HG03565 (cell line): Measurements from ENCODE around the gene RAB5A.
"Not testable (repeated sequence)": the region's sequence is repeated elsewhere in the genome, so short reads cannot be mapped to it uniquely, and the experiment has no call there.

Source experiments
- ATAC-seq: cut with Tn5 transposase; IDR thresholded peaks from one replicate; pipeline ENCODE4 v1.9.1; 2021; ENCODE audit warnings: mild to moderate bottlenecking, moderate library complexity; ENCODE audit not compliant: unreplicated experiment

Gene RAB5A

GRCh38 chr3:19946832-19947548 lies at the start of gene RAB5A:
Gene RAB5A (plus strand): TSS chr3:19947097. CDS start chr3:19950899, 3,802 bp downstream.
- ATAC-seq: peak; percentile 96

GRCh38 chr3:19898721-19899120 lies 48.2 kb upstream of the RAB5A start:
- ATAC-seq: no peak

GRCh38 chr3:19899264-19899663 lies 47.6 kb upstream of the RAB5A start:
- ATAC-seq: no peak

DNA sequence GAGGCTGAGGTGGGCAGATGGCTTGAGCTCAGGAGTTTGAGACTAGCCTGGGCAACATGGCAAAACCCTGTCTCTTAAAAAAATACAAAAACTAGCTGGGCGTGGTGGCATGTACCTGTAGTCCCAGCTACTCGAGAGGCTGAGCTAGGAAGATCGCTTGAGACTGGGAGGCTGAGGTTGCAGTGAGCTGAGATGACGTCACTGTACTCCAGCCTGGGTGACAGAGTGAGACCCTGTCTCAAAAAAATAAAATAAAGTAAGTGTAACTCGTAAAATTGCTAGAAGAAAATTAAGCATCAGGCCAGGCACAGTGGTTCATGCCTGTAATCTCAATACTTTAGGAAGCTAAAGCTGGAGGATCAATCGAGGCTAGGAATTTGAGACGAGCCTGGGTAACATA lies 47.1 kb upstream of the RAB5A start:
- ATAC-seq: not testable (repeated sequence)

DNA sequence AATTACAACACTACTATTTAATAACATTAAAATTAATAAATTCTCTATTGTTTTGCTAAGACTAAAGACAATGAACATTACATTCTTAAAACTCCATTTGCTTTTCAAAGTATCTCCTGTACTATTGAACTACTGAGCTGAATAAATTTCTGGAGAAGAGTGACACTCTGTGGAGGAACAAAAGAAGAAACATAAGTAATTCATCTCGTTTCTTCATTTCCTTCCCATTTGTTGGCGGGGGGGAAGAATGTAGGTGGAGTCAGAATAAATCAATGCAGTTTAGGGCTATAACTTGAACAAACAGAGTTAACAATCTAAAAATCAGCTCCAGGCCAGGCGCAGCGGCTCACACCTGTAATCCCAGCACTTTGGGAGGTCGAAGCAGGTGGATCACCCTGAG lies 45.6 kb upstream of the RAB5A start:
- no peak for ATAC-seq

DNA sequence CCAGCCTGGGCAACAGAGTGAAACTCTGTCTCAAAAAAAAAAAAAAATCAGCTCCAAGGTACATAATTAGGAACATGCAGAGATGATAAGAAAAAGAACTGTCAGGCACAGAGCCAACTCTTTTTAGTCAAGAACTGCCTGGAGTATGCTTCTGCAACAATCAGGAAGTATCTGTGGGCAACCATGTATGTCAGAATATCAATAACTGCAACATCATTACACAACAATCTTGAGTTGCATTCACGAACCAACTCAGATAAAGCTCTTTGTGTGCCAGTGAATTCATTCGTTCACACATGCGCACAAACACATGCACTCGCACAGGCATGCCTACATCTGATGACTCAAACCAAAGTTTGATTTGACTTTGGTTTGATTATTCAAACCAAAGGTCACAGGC lies 45.0 kb upstream of the RAB5A start:
- ATAC-seq: no peak

DNA sequence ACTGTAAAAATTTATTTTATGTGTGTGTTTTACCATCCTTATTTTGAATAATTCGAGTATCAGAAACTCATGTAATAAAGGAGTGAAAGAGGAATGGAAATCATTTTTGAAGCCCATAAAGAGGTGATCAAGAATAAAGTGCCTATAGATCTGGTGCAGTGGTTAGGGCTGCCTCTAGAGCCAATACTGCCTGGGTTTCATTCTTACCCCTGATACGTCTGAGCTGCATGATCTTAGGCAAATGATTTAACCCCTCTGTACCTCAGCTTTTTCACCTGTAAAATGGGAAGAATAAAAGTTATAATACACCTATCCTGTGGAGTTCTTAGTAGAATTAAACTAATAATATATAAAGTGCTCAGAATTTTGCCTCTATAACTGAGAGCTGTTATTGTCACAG lies 43.2 kb upstream of the RAB5A start:
- ATAC-seq: no peak

GRCh38 chr3:19907523-19907922 lies 39.4 kb upstream of the RAB5A start:
- ATAC-seq: no peak

- ATAC-seq: no peak
Measured at GRCh38 chr3:19911452-19911851, 35.4 kb upstream of the RAB5A start.

DNA sequence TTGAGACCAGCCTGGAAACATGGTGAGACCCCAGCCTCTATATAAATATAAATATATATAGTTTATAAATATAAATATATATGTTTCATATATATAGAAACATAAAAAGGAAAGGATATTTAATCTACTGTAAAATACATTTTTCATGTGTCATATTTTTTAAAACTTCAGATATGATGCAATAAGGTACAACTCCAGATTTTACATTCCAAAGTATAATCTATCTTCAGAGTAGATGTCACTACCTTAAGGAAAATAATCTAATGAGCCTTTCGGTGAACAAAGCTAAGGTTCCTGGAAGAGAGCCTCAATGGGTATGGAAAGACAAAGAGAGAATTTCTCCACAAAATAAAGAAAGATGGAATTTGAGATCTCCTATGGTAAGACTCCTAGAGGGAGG lies 29.7 kb upstream of the RAB5A start:
- no peak for ATAC-seq

DNA sequence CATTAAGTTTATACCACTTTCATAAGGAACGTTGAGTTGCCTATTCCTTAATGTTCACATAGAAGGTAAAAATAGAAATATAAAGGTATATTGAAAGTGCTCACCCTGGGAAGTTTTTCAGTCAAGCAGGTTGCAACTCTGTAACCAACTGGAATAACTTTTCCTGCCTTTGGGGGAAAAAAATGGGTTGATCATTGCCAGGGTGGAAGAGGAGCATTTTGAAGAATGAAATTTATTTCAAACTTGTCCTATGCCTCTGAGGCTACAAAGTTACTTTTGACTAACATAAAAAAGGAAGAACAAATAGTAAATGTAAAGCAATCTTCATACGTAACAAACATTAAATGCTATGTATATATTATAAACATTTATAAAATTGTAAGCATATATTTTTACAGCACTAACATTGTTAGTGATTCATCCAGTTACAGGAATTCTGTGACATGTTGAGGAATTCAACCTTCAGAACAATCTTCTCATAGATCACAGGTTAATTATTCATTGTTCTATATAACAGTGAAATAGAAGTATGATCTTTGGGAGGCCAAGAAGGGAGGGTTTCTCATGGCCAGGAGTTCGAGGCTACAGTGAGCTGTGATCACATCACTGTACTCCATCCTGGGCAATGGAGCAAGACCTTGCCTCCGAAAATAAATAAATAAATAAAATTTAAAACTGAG lies 26.4 kb upstream of the RAB5A start:
- no peak for ATAC-seq

GRCh38 chr3:19931180-19931692 lies 15.7 kb upstream of the RAB5A start:
- ATAC-seq: peak; percentile 84

- no peak for ATAC-seq
Measured at GRCh38 chr3:19931767-19932188, 15.1 kb upstream of the RAB5A start.

DNA sequence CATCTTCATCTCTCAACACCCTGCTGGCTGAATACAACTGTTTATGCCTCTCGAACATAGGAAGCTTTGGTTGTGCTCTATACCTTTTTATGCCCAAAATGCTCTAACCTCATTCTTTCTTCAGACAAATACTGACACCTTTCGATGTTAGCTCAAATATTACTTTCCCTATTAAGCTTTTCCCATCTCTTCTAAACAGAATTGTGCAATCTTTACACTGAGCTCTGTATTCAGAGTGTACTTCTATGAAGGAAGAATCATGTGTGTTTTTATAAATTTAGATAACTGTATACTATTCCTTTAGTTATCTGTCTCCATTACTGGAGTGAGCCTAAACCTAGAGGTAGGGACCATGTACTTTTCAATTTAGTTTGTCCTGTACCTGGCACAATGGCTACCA lies 14.5 kb upstream of the RAB5A start:
- ATAC-seq: no peak

- ATAC-seq: no peak
Measured at GRCh38 chr3:19934098-19934566, 12.8 kb upstream of the RAB5A start, which contains the start of gene EFHB. Gene EFHB (minus strand): TSS chr3:19934217. CDS start chr3:19934018, 199 bp downstream.

DNA sequence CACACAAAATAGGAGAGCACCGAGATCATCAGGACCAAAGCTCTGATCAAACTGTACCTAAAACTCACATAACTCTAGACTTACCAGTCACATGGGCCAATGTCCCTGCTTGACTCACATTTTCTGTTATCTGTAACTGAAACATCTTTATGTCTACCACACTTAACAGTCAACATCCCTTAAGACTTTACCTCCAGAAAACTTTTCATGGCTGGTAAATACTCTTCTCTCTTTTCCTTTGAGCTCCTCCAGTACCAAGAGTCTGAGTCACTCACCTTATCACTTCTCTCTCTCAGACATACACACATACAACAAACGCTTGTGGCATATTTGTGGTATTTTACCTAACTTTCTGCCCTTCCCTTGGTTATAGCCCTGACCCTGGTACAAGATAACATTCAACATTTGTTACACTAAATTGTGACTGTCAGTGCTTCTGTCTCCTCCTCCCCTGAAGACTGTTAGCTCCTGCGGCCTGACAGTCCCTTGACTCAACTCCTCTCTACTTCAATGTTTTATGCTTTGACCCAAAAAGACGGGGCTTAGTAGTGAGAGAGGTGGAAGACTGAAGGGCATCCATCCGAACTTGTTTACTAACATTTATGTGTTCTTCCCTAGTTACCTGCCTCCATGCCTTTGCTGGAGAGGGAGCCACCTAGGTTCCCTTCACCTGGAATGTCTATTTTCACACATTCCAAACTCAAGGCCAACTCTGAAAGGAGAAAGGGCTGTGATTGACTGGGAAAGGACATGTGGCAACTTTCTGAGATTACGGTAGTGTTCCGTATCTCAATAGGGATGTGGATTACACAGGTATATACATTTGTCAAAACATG lies 9.2 kb upstream of the RAB5A start:
- ATAC-seq: no peak

DNA sequence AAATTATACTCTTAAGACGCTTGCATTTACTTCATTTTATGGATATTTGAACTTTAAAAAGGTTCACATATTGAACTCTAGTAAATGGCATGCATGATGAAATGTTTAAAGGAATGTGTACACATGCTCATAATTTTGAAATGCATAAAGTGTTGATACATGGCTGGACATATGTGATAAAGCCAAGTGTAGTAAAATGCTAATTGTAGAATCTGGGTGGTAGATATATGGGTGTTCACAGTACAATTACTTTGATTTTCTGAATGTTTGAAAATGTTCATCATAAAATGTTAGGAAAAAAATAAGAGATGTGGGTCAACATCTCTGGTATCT lies 8.6 kb upstream of the RAB5A start:
- ATAC-seq: no peak

DNA sequence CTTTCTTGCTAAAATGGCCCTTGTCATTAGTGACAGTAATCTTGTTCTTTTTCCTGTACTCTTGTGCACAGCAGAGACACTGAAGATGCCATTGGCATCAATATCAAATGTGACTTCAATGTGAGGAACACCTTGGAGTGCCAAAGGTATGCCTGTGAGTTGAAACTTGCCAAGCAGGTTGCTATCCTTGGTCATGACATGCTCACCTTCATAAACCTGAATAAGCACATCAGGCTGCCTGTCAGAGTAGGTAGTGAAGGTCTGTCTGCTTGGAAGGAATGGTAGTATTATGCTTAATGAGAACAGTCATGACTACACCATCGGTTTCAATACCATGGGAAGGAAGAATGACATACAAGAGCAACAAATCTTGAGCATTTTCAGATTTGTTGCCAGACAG lies 6.3 kb upstream of the RAB5A start:
- ATAC-seq: no peak

GRCh38 chr3:19945534-19945933 lies 1.4 kb upstream of the RAB5A start:
- no peak for ATAC-seq

GRCh38 chr3:19945969-19946831 lies 697 bp upstream of the RAB5A start:
- no peak for ATAC-seq
